GM12878 (cell line): ENCODE data around the gene FKBP11. TPM values are rescaled to one million over a fixed set of nuclear protein-coding genes. Genes with fewer than 3 reads are reported as not detected.

ENCODE experiments used
- CUX1 ChIP-seq: IDR thresholded peaks from 2 replicates; pipeline ENCODE4 v1.6.1; 2012; ENCODE audit warnings: improper control_type of control experiment, low read depth, low read length; ENCODE audit not compliant: insufficient replicate concordance
- E2F8 ChIP-seq: fragments of 450-650 bp; IDR thresholded peaks from 2 replicates; pipeline ENCODE4 v1.6.1; 2018; ENCODE audit warnings: mild to moderate bottlenecking, low read depth, moderate library complexity; ENCODE audit not compliant: partially characterized antibody
- E4F1 ChIP-seq: fragments of 450-650 bp; IDR thresholded peaks from 2 replicates; pipeline ENCODE4 v1.6.1; 2018; ENCODE audit warnings: borderline replicate concordance, mild to moderate bottlenecking; ENCODE audit not compliant: partially characterized antibody
- EED ChIP-seq: sonication (generic); IDR thresholded peaks from 2 replicates; pipeline ENCODE4 v1.6.1; 2016; ENCODE audit warnings: antibody characterized with exemption, low read depth
- HDAC6 ChIP-seq: fragments of 200-600 bp; sonication (generic); IDR thresholded peaks from one replicate; pipeline ENCODE4 v1.8.0; 2017; ENCODE audit warnings: antibody characterized with exemption; ENCODE audit not compliant: unreplicated experiment
- KLF5 ChIP-seq: fragments of 450-650 bp; IDR thresholded peaks from 2 replicates; pipeline ENCODE4 v1.6.1; 2014; ENCODE audit warnings: mild to moderate bottlenecking; ENCODE audit not compliant: partially characterized antibody
- NRF1 ChIP-seq: conservative IDR thresholded peaks from 2 replicates; pipeline ENCODE4 v1.6.1; 2011; ENCODE audit warnings: mild to moderate bottlenecking, low read depth, low read length, improper control_type of control experiment
- ZNF24 ChIP-seq: fragments of 450-650 bp; IDR thresholded peaks from 2 replicates; pipeline ENCODE4 v1.6.1; 2017; ENCODE audit warnings: antibody characterized with exemption, mild to moderate bottlenecking
- polyA plus RNA-seq, 11 experiments: library from polyadenylated mRNA; depleted of rRNA in 4 of 11; unstranded in 6 of 11; stranded (reverse) in 5 of 11; fragments of >200 nt; fragmentation: Nextera tagmentation in 4 of 11; fragmentation: Illumina TruSeq in 1 of 11; extraction: Ambion mirVana in 4 of 11; extraction: Trizol in 1 of 11; gene quantifications; 1 replicate in 1 of 11; 2 replicates in 10 of 11; pipeline versions ENCODE4 v1.2.1 to v1.2.3, GENCODE V29; 2011 to 2016; ENCODE audit warnings: inconsistent platforms in 2 of 11, missing spikeins in 2 of 11, low read depth in 1 of 11
- total RNA-seq, 4 experiments: library from RNA; depleted of rRNA in 3 of 4; stranded (reverse); fragments of >200 nt in 3 of 4; fragmentation: Illumina TruSeq in 1 of 4; extraction: Trizol in 1 of 4; gene quantifications; 2 replicates each; pipeline versions ENCODE4 v1.2.1 to v1.2.3, GENCODE V29; 2013 to 2021

Gene FKBP11
- total and polyA plus RNA-seq, 10 of the 15 experiments (the other 5 are each of a cell fraction or from before 2014, with no cell fraction given), result 25.0 to 135 (median 56.5) TPM

GRCh38 chr12:48961801-48962200 is 36.5 kb upstream of the FKBP11 start (continued):
- TF ChIP-seq CUX1 (no peak), E4F1 (no peak), KLF5 (no peak), ZNF24 (no peak), E2F8 (no peak), EED (no peak), NRF1 (no peak), HDAC6 (no peak)
